Left ventricle myocardium inferior (tissue), 1 donor: ENCODE results near the gene ASIC5. TPM values are rescaled to one million over a fixed set of nuclear protein-coding genes. Genes with fewer than 3 reads are reported as not detected.

Experiments used
- DNase-seq: peaks from one replicate; pipeline ENCODE4 v3.0.0-alpha.2; 2020
- H3K27ac ChIP-seq: fragments of 200-600 bp; replicated peaks from 2 replicates; pipeline ENCODE4 v1.8.0; 2021
- H3K27me3 ChIP-seq: fragments of 200-600 bp; 2 replicates; pipeline ENCODE4 v1.8.0; 2021; ENCODE audit warnings: low read depth
- H3K36me3 ChIP-seq: fragments of 200-600 bp; 2 replicates; pipeline ENCODE4 v1.8.0; 2021
- H3K4me1 ChIP-seq: fragments of 200-600 bp; 2 replicates; pipeline ENCODE4 v1.8.0; 2021
- H3K4me3 ChIP-seq: fragments of 200-600 bp; 2 replicates; pipeline ENCODE4 v1.8.0; 2021; ENCODE audit warnings: mild to moderate bottlenecking, moderate library complexity
- H3K9me3 ChIP-seq: fragments of 200-600 bp; replicated peaks from 2 replicates; pipeline ENCODE4 v1.8.0; 2021
- intact Hi-C: fragments of 100-400 bp; cut with micrococcal nuclease; formaldehyde crosslinking; loops from one replicate; pipeline ENCODE4 v1.11.0; 2022
- total RNA-seq: library from RNA; stranded (reverse); fragmentation: NEBNext Ultra II Directional; extraction: Animal tissue kit (Norgen Biotek cat#: 25700); gene quantifications from one replicate; pipeline ENCODE4 v1.2.1, GENCODE V29; 2021
- TF ChIP-seq, protein P1 (sequence below): fragments of 200-600 bp; IDR thresholded peaks from 2 replicates; pipeline ENCODE4 v1.8.0; 2021; ENCODE audit warnings: antibody characterized with exemption, mild to moderate bottlenecking, borderline replicate concordance
- donor health status: DM: no; HTN: yes; CAD: no; lungs with severe emphysema.

Gene ASIC5
- total RNA-seq, 1 donor from 2014 or later = not detected

DNA sequence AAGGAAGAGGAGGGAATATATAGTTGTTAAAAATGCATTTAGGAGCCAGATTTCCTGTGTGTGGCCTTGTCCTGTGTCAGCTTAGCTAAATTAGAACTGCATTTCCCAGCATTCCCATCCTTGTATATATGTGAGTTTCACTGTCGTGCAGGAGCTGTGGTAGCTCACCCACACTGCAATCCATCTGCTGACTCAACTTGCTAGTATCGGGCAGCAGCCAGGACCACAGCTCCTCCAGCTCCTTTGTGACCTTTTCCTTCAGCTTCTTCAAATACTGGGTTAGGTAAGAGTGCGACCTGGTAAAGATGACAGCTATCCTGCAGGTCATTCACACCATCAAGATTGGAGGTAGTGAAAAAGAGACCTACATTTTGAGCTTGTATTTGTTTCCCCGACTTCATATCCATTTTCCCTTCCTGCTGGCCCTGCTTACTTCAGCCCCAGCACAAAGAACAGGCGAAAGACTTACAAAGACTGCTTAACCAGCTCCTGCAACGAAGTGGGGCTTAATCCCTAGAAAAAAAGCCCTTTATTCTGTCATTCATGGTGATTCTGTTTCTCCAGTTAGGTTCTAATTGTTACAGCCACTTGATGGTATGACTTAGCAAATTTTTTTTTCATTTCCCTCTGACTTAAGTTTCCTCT, 11.4 kb downstream of the ASIC5 start:
- intact Hi-C loops = no loop called here
- Histone ChIP-seq H3K36me3 (no peaks in the 10 kb centered on the region), H3K27ac (no peak overlapping the region), H3K4me1 (no peaks in the 10 kb centered on the region), H3K27me3 (no peaks in the 10 kb centered on the region), H3K9me3 (no peaks in the 10 kb centered on the region), H3K4me3 (no peak overlapping the region)
- TF ChIP-seq, protein P1, sequence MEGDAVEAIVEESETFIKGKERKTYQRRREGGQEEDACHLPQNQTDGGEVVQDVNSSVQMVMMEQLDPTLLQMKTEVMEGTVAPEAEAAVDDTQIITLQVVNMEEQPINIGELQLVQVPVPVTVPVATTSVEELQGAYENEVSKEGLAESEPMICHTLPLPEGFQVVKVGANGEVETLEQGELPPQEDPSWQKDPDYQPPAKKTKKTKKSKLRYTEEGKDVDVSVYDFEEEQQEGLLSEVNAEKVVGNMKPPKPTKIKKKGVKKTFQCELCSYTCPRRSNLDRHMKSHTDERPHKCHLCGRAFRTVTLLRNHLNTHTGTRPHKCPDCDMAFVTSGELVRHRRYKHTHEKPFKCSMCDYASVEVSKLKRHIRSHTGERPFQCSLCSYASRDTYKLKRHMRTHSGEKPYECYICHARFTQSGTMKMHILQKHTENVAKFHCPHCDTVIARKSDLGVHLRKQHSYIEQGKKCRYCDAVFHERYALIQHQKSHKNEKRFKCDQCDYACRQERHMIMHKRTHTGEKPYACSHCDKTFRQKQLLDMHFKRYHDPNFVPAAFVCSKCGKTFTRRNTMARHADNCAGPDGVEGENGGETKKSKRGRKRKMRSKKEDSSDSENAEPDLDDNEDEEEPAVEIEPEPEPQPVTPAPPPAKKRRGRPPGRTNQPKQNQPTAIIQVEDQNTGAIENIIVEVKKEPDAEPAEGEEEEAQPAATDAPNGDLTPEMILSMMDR = no peak
- DNase-seq = no peak

GRCh38 chr4:155853189-155853588, 12.9 kb downstream of the ASIC5 start:
- DNase-seq = no peak
- intact Hi-C loops = no loop called here
- TF ChIP-seq, protein P1 = no peak
- Histone ChIP-seq H3K27ac (no peak overlapping the region), H3K4me3 (no peak overlapping the region), H3K36me3 (no peaks in the 10 kb centered on the region), H3K4me1 (no peaks in the 10 kb centered on the region), H3K27me3 (no peaks in the 10 kb centered on the region), H3K9me3 (peaks cover 8% of the 10 kb centered on the region)

- Histone ChIP-seq H3K9me3 (peaks cover 19% of the 10 kb centered on the region), H3K4me3 (no peak overlapping the region), H3K27ac (no peak overlapping the region), H3K36me3 (no peaks in the 10 kb centered on the region), H3K27me3 (no peaks in the 10 kb centered on the region), H3K4me1 (no peaks in the 10 kb centered on the region)
- no peak for DNase-seq
- intact Hi-C loops = no loop called here
- TF ChIP-seq, protein P1 = no peak
These were observed 17.0 kb downstream of the ASIC5 start for GRCh38 chr4:155849042-155849441.

- Histone ChIP-seq H3K9me3 (peaks cover 19% of the 10 kb centered on the region), H3K4me1 (no peaks in the 10 kb centered on the region), H3K27me3 (no peaks in the 10 kb centered on the region), H3K36me3 (no peaks in the 10 kb centered on the region), H3K4me3 (no peak overlapping the region), H3K27ac (no peak overlapping the region)
- TF ChIP-seq, protein P1 = no peak
- DNase-seq = no peak
- intact Hi-C loops = no loop called here
These were observed 19.1 kb downstream of the ASIC5 start for GRCh38 chr4:155846929-155847328.

- Histone ChIP-seq H3K27ac (no peak overlapping the region), H3K4me3 (no peak overlapping the region), H3K4me1 (no peaks in the 10 kb centered on the region), H3K36me3 (no peaks in the 10 kb centered on the region), H3K9me3 (peaks cover under 1% of the 10 kb centered on the region), H3K27me3 (no peaks in the 10 kb centered on the region)
- no peak for DNase-seq
- intact Hi-C loops = no loop called here
- TF ChIP-seq, protein P1 = no peak
These were observed 24.0 kb downstream of the ASIC5 start for GRCh38 chr4:155842080-155842479.
